ENCODE results near the gene FAM118A.
"Not testable (repeated sequence)": the region's sequence is repeated elsewhere in the genome, so short reads cannot be mapped to it uniquely, and the experiment has no call there.

The FAM118A gene

DNA sequence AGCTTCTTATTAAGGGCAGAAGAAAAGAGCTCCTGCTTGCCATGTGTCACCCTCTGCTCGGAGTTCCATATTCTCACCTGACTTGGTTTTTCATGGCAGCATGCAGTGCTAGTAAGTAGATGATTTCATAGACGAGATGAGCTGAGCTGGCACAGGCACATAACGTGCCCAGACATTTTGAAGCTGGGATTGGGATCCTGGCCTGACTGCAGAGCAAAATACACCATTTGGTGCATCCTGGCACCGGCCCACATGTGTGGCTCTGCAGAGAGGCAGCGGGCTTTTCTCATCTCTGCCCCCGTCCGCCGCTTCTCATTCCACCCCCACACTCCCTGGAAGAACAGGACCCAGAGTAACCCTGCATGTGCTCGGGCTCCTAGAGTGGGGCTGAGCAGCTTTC lies 24.8 kb downstream of the FAM118A start:
- FAIRE-seq: no peak

DNA sequence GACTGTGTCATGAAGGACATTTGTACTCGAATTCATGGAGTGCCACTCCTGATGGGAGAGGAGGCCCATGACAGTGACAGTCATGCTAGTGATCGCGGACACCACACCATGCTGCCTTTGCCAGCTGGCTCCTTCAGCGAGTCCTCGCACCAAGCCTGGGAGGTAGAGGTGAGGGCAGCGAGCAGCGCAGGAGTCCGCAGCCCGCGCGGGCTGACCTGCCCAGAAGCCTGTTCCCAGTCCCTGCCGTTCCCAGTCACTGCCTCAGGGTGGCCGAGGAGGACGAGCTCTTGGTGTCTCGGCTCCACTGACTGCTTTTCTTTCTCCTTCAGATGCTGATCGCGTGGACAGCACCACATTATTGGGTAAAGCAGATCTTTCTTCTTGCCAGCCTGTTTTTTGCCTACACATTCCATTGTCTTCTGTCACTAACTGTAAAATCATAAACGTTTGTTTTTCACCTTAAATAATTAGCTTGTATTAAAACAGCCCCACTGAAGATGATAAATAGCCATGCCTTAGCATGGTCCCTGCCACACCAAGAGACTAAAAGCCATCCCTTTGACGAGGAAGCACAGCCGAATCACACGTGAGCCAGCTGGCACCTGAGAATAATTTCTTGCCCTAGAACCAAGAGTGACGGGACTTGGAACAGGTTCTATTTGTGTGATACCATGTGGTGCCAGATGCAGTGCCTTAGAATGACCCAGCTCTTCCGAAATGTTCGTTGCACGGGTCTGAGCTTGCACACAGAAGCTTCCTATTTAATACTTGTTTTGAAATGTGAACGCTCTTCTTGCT lies 25.5 kb downstream of the FAM118A start:
- no peak for FAIRE-seq

DNA sequence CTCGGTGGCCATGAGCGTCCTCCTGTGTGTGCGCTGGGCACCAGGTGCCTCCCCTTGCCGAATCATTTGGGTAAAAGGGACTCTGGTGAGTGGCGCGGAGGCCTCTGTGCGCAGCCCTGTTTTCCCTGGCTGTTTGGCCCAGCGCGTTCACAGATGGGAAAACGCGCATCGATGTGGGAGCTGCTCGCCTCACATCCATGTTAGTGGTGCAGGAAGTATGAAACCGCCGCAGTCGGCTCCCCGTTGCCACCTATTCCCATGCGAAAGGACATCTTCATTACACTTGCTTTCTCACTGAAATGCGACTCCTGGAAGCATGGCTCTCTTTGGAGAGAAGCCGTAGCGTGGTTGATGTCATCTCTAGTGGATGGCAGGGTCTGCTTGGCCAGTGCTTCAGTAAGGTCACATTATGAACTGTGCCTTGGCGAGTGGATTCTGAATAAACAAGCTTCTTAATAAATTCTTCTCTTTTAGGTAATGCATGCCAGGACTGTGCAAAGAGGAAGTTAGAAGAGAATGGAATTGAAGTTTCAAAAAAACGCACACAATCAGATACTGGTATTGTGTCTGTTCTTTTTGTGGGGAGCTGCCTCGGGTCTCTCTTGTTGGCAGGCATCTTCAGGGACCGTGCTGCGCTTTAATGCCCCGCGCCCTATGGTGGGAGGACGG lies 26.3 kb downstream of the FAM118A start:
- no peak for FAIRE-seq

DNA sequence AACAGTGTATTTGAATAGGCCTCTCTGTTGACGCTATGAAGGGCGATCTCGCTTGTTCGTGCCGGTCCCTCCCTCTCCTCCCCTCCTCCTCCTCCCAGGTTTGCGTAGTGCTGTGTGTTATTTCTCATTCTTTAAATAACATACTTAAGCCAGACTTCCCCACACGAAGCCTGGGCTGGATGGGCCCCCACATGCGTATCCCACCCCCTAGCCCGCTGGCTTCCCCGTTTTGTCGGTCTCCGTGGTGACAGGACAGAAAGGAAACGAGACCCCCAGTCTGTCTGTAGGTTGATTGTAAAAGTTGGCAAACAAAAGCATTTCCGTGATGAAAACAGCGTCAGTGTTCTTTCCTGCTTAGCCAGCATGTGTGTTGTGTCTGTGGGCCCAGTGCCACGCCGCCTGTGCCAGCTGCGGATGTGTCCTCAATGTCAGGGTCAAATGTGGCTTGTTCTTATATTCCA lies 27.3 kb downstream of the FAM118A start:
- FAIRE-seq: no peak

DNA sequence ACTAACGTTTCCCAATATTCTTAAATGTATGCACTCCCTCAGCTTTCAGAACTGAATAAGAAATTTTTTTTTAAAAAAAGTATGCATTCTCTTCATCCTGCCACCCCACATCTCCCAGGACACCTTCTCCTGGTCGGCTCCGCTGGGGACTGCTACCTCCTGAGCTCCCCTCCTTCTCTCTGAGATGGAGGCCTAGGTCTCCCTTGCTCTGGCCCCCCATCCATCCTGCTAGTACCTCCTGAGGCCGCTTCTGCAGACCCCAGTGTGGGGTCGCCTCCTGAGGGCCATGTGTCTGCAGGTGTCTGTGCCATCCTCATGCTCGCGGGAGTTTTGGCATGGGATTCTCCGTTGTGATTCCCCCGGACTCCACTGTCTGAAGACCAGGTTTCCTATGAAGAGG lies 27.8 kb downstream of the FAM118A start:
- no peak for FAIRE-seq

DNA sequence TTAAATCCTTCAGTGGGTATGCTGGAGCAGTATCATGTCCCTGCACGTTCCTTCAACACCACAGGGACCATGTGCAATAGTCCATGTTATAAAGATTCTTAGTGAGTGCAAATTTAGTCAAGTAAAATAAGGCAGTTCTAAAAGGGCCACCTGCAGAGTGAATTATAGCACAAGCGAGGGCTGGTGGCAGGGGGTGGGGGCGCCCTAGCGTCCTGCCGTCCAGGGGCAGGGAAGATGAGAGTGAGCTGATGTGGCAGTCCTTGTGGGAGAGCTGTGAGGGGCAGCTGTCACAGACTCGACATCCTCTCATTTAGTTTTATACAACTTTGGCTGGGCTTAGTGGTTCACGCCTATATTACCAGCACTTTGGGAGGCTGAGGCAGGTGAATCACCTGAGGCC lies 29.1 kb downstream of the FAM118A start:
- no peak for FAIRE-seq

DNA sequence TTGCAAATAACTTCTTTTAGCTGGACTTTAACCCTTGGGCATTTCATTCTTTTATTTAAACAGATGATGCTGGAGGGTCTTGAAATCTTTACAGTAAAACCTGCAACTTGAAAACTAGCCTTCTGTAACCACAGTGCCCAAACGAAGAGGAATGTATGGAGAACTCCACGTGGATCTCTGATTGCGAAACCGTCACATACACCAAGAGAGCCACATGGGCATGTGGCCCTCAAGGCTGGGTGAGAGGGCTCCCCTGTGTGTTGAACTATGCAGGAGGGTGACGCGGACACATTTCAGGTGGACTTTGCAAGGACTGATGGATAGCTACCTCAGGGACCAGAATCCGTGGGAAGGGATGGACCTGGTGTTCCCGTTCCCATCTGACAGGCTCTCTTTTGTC lies 30.6 kb downstream of the FAM118A start:
- no peak for FAIRE-seq

DNA sequence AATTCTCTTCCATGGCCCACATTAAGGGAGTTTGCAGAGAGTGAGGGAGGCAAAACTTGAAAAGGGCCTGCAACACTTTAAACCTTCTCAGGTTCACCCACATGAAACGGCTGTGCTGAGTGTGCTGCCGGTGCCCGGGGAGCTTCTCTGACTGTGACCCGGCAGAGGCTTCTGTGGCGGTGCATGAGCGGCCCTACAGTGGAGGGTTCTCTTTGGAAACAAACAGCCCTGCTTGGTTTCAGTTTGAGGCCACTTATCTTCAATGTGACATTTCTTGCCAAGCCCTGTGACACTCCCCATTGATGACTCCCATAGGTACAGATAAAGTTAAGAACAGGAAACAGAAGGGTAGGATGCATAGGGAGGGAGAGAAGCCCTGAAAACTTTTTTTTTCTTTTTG lies 31.8 kb downstream of the FAM118A start:
- no peak for FAIRE-seq

DNA sequence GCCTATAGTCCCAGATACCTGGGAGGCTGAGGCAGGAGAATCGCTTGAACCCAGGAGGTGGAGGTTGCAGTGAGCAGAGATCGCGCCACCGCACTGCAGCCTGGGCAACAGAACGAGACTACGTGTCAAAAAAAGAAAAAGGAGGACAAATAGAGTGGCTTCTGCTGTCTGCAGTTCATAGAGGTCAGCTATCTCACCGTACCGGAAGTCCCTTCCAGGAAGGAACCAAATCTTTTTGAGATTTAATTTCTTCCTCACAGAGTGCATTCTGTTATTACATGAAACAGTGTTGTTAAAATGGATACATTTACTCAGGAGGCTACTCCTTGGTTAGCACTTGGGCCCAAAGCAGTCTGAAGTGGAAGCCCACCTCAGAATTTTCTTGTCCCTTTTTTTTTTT lies 33.4 kb downstream of the FAM118A start:
- FAIRE-seq: no peak

DNA sequence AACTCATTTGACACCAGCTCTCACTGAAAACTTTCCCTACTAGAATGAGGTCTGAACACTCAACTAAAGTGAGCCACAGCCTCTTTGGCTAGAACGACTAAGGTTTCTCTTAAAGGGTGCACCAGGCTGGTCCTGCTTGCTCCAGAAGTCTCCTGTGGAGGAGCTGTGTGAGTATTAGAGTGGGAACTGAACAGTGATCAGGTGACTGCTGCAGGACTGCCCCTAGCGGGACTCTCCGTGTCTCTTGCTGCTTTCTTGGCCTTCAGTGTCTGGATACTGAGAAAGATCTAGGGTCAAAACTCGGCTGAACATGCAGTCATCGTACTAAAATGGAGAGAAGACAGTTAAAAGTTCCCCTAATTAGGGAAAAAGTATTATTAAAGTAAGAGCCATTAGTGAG lies 34.6 kb downstream of the FAM118A start:
- FAIRE-seq: no peak

DNA sequence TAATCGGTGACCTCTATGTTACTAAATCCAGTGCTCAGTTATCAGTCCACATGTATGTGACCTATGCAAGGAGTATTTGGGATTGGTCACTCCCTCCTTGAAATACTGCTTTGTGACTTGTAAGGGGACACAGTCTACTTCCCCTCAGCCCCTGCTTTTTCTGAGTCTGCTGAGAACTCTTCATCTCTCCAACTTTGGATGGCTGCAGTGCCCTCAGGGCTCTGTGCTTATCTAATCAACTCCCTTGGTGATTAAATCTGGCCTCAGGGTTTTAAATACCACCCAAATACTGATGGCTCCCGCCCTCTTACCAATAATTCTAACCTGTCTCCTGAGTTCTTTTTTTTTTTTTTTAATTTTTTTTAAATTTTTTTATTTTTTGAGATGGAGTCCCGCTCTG lies 40.2 kb downstream of the FAM118A start:
- no peak for FAIRE-seq

DNA sequence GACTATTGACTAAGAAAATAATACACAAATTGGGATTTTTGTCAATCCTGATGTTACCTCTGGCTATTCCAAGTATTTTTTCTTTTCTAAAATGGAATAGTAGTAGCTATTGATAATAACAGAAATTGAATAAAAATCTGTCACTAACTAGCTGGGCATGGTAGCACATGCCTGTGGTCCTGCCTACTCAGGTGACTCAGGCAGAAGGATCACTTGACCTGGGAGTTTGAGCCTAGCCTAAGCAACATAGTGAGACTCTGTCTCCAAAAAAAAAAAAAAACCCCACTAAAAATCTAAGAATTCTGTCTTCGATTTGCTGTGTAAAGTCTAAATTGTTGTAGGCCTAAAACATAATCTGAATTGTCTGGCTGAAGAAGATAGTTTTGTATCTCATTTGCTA lies 42.2 kb downstream of the FAM118A start:
- FAIRE-seq: no peak

DNA sequence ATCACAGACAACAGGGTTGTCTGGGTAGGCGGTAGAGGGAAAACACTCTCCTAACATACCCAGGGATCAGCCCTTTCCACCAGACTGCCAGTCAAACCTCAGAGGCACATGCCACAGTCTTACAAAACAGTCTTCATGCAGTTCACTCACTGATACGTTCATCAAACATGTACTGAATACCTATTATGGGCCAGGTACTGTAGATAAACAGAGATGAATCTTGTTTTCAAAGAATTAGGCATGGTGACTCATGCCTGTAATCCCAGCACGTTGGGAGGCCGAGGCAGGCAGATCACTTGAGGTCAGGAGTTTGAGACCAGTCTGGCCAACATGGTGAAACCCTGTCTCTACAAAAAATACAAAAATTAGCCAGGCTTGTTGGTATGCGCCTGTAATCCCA lies 43.0 kb downstream of the FAM118A start:
- FAIRE-seq: not testable (repeated sequence)

DNA sequence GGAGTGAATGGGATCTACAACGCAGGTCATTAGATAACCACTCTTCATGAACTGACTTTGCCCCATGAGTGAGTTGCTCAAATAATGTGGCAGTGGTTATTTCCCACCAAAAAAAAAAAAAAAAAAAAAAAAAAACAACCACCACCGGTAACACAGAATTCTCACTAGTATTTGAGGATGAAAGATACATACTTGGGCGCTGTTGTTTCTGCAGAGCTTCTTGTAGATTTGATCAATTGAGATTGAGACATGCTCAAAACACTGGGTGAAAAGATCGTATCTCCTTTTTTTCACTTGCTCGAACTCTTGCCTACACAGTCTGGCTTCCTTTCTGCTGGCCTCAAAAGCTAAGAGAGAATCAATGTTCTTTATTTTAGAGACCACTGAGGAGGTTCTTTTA lies 44.1 kb downstream of the FAM118A start:
- FAIRE-seq: no peak

DNA sequence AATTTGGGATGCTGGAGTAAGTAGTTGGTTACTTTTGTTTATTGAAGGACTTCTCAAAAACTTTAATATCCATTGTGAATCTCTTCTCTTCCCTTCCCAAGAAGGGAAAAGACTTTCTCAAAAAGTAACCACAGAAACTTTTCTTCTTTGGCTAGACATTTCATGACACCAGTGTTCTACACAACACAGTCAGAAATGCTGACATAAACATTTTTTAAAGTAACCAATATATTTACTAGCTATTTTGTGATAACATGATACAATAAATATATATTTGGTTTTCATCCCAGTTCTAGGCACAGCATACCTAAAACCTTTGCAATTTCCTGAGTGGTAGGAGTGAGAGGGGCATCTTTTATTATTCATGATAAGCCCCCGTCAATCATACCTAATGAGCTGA lies 47.8 kb downstream of the FAM118A start:
- no peak for FAIRE-seq

DNA sequence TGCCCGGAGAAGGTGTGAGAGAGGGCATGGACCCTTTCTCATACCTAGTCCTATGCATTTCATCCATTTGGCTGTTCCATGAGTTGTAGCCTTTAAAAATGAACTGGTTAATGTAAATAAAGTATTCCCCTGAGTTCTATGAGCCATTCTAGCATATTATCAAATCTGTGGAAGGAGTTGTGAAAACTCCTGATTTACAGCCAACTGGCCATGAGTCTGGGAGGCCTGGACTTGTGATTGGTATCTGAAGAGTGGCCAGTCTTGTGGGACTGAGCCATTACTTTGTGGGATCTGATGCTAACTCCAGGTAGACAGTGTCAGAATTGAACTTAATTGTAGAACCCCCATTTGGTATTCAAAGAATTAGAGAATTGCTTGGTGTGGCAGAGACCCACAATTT lies 48.4 kb downstream of the FAM118A start:
- no peak for FAIRE-seq

DNA sequence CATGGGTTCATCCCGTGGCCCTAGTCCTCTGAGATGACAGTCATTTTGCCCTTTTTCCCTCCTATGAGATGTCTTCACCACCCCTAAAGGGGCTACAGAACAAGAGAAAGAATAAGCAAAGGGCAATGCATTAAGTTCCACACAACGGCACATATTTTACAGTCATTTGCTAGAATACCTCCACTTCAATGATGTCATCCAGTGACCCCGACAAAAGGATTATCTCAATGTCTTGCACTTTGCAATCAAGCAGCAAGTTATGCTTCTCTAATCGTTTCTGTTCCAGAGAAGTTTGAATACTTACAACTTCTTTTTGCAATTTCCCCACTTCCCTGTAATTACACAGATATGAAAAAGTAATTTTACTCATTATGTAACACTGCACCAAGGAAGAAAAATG lies 49.9 kb downstream of the FAM118A start:
- no peak for FAIRE-seq

DNA sequence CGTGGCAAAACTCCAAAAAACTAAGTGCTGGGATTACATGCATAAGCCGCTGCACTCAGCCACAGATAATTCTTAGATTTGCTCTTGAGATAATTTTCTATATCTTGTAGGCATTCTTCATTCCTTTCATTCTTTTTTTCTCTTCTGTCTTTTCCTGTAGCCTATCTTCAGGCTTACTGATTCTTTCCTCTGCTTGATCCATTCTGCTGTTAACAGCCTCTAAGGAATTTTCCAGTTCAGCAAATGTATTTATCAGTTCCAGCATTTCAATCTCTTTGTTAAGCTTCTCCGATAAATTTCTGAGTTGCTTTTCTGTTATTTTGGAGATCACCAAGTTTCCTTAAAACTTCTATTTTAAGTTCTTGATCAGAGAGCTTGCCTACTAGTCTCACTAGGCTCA lies 57.0 kb downstream of the FAM118A start:
- FAIRE-seq: no peak

DNA sequence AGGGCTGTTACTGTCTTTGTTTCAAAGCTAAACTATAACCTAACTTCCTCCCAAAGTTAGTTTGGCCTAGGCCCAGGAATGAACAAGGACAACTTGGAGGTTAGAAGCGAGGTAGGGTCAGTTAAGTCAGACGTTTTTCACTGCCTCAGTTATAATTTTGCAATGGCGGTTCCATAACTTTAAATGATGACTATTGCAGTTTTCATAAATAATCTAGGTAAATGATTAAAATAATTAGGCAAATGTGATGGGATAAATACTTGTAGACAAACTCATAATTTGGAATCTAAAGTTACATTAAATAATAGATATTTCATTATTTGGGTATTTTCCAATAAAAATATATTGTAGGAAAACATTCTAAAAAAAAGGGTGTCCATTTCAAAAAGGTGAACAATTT lies 63.9 kb downstream of the FAM118A start:
- peak; percentile 21 for FAIRE-seq

DNA sequence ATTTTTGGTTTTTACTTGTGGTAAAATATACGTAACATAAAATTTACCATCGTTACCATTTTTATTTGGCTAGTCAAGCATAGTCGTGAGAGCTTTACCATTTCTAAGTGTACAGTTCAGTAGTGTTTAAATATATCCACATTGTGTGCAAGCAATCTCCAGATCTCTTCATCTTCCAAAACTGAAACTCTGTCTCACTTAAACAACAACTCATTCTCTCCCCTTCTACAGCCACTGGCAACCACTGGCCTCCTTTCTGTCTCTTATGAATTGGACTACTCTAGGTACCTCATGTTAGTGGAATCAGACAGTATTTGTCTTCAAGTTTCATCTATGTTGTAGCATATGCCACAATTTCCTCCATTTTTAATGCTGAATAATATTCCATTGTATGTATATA lies 66.3 kb downstream of the FAM118A start:
- FAIRE-seq: no peak

DNA sequence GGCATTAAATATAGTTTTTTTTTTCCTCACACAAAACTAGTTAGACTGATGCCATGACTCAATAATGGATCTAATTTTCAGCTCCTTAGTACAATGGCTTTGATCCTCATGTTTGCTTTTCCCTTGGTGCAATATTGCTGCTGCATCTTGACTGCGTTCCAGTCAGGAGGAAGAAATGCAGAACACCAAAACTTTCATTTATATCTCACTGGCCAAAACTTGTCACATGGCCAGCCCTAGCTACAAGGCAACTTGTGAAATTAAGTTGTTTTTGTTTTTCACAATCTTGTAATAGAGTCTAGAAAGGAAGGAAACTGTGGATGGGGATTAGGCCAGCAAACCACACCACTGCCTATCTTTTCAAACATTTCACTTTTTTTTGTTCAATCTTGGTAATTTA lies 67.0 kb downstream of the FAM118A start:
- FAIRE-seq: no peak

DNA sequence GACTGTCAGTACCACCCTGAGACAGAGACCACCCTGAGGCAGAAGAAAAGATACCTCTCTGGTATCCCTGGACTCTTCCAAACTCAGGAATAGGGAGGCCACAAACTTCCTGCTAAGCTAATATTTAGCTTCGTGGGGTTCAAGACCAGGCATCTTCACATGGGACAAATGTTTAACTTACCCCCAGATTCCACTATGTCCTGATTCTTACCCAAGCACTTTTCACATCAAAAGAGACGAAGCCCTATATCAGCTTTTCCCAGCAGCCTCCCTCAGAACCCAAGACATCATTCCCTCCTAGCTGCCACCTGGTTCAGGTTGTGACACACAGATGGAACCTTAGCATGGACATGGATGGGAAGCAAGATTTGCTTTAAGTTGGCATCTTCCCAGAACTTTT lies 71.6 kb downstream of the FAM118A start:
- no peak for FAIRE-seq

DNA sequence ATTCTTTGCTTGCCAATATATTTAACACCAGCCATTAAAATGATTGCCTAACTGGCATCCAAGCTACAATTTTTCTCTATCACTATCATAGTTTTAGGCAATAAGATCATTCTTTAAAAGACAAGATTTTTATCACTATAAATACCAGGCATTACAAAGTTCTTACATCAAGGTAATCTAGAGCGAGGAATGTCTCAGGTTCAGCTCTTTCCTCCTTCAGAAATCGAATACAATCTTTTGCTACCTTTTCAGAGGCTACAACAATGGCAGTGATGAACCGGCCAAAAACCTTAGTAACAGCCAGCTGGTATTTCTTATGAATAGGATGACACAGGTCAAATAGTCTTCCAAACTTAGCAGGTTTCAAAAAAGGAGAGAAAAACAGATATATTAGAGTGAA lies 79.8 kb downstream of the FAM118A start:
- no peak for FAIRE-seq

Measured in A204.1 (cell line).